Lower leg skin (tissue), 4 donors: Measurements from ENCODE around the gene RPL37. TPM values are rescaled to one million over a fixed set of nuclear protein-coding genes. Genes with fewer than 3 reads are reported as not detected.
"Not testable (repeated sequence)": the region's sequence is repeated elsewhere in the genome, so short reads cannot be mapped to it uniquely, and the experiment has no call there.

Experiments used
- DNase-seq, 2 donors: peaks; one replicate each; pipeline ENCODE4 v3.0.0-alpha.2; 2019; ENCODE audit warnings: low spot score in 2 of 2
- H3K4me3 ChIP-seq: fragments of 200-600 bp; sonication (generic); 2 replicates; pipeline ENCODE4 v1.5.1; 2017; ENCODE audit warnings: mild to moderate bottlenecking, low read depth; ENCODE audit not compliant: poor library complexity, severe bottlenecking
- CTCF ChIP-seq, 3 donors: fragments of 450-650 bp; IDR thresholded peaks; one replicate each; pipeline ENCODE4 v1.5.1; 2016; ENCODE audit warnings: antibody characterized with exemption in 3 of 3, mild to moderate bottlenecking in 3 of 3, moderate library complexity in 2 of 3
- POLR2A ChIP-seq, 2 donors: fragments of 450-650 bp; IDR thresholded peaks; one replicate each; pipeline ENCODE4 v1.6.1; 2016 to 2017; ENCODE audit warnings: antibody characterized with exemption in 2 of 2, mild to moderate bottlenecking in 1 of 2, moderate library complexity in 1 of 2
- WGBS, 2 donors: methylation state at CpG; one replicate each; pipeline ENCODE4 v1.1.5; 2018; 5-methylcytosine and 5-hydroxymethylcytosine counted together
- intact Hi-C: fragments of 100-400 bp; cut with DNase I; formaldehyde crosslinking; loops from one replicate; pipeline ENCODE4 v1.15.0; 2023; ENCODE audit warnings: low total_unique reads
- total RNA-seq, 4 donors: library from RNA; depleted of rRNA; stranded (reverse); fragments of >200 nt; gene quantifications; one replicate each; pipeline ENCODE4 v1.1.0, GENCODE V29; 2016

The RPL37 gene
- total RNA-seq, 4 donors from 2014 or later: 202 to 750 (median 389) TPM

DNA sequence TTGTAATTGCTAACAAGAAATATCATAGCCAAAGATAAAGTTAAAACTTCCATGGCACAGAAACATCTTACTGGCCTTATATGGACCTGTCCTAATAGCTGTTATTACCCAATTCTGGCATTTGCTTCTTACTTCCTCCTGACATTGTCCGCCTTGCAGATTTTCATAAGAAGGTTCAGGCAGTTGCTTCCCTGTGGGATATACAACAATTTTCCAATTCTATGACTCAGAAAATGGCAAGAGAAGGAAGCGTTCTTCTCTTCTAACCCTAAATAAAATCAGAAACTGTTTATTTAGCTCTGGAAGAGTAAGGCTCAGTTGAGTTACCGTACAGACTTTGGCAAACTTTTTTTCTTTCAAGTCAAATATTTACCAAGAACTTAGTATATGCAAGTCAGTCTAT, 38.5 kb downstream of the RPL37 start:
- DNase-seq: peak in 1 of 2 donors; percentile 16
- WGBS, 2 donors: 26 to 35% methylated on average over 3 of the region's 3 CpGs
- intact Hi-C loops: no loop called here
- TF ChIP-seq POLR2A (IDR thresholded peaks at IDR 0.05) (no peak), CTCF (IDR thresholded peaks at IDR 0.05) (no peak)
- no peak overlapping the region for H3K4me3 ChIP-seq

DNA sequence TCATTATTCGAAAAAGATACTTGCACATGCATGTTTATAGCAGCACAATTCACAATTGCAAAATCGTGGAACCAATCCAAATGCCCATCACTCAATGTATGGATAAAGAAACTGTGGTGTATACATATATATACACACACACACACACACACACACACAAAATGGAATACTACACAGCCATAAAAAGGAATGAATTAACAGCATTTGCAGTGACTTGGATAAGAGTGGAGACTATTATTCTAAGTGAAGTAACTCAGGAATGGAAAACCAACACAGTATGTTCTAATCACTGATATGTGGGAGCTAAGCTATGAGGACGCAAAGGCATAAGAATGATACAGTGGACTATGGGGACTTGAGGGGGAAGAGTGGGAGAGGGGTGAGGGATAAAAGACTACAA, 40.1 kb downstream of the RPL37 start:
- DNase-seq, H3K4me3 ChIP-seq, intact Hi-C loops: not testable (repeated sequence)
- 81 to 88% methylated on average over 3 of the region's 3 CpGs for WGBS, 2 donors

DNA sequence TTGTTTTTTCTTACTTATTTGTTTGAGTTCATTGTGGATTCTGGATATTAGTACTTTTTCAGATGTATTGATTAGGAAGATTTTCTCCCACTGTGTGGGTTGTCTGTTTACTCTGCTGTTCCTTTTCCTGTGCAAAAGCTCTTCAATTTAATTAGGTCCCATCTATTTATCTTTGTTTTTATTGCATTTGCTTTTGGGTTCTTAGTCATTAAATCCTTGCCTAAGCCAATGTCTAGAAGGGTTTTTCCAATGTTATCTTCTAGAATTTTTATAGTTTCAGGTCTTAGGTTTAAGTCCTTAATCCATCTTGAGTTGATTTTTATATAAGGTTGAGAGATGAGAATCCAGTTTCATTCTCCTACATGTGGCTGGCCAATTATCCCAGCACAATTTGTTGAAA, 40.7 kb downstream of the RPL37 start:
- intact Hi-C loops, DNase-seq, H3K4me3 ChIP-seq: not testable (repeated sequence)

DNA sequence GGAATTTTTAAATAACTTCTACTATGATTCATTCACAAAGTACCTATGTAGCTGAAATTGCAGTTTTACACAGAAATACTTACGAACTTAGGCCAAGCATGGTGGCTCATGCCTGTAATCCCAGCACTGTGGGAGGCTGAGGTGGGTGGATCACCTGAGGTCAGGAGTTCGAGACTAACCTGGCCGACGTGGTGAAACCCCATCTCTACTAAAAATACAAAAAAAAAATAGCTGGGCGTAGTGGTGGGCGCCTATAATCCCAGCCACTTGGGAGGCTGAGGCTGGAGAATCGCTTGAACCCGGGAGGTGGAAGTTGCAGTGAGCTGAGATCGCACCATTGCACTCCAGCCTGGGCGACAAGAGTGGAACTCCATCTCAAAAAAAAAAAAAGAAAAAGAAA, 42.3 kb downstream of the RPL37 start:
- H3K4me3 ChIP-seq, DNase-seq, intact Hi-C loops: not testable (repeated sequence)
- WGBS, 2 donors: 92 to 96% methylated on average over 10 of the region's 10 CpGs

- intact Hi-C loops: no loop called here
- WGBS, 2 donors: 54 to 63% methylated on average over 3 of the region's 3 CpGs
- TF ChIP-seq POLR2A (IDR thresholded peaks at IDR 0.05) (no peak), CTCF (IDR thresholded peaks at IDR 0.05) (no peak)
Measured at GRCh38 chr5:40791715-40792139, 43.3 kb downstream of the RPL37 start.

GRCh38 chr5:40790947-40791593, 44.0 kb downstream of the RPL37 start:
- TF ChIP-seq CTCF (IDR thresholded peaks at IDR 0.05): no peak
- H3K4me3 ChIP-seq: no peak overlapping the region
- 81 to 87% methylated on average over 3 of the region's 3 CpGs for whole genome bisulfite sequencing, 2 donors
- no peak for DNase-seq
- intact Hi-C loops: no loop called here

More at GRCh38 chr5:40791715-40792139, 43.3 kb downstream of the RPL37 start:
- no peak for DNase-seq
- no peak overlapping the region for H3K4me3 ChIP-seq

DNA sequence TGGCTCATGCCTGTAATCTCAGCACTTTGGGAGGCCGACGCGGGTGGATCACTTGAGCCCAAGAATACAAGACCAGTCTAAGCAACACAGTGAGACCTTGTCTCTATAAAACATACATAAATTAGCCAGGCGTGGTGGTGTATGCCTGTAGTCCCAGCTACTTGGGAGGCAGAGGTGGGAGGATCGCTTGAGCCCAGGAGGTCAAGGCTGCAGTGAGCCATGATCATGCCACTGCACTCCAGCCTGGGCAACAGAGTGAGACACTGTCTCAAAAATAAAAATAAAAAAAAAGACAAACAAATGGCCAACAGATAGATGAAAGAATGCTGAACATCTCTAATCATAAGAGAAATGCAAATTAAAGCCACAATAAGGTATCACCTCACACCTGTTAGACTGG, 46.1 kb downstream of the RPL37 start:
- intact Hi-C loops, DNase-seq, H3K4me3 ChIP-seq: not testable (repeated sequence)
- WGBS, 2 donors: 96 to 99% methylated on average over 5 of the region's 5 CpGs

- intact Hi-C loops: no loop called here
- no peak for DNase-seq
- TF ChIP-seq CTCF (IDR thresholded peaks at IDR 0.05): no peak
- no peak for TF ChIP-seq POLR2A (IDR thresholded peaks at IDR 0.05)
- no peak overlapping the region for H3K4me3 ChIP-seq
- 96 to 100% methylated on average over 1 of the region's 1 CpG for WGBS, 2 donors
Measured at GRCh38 chr5:40787986-40788385, 47.0 kb downstream of the RPL37 start.

DNA sequence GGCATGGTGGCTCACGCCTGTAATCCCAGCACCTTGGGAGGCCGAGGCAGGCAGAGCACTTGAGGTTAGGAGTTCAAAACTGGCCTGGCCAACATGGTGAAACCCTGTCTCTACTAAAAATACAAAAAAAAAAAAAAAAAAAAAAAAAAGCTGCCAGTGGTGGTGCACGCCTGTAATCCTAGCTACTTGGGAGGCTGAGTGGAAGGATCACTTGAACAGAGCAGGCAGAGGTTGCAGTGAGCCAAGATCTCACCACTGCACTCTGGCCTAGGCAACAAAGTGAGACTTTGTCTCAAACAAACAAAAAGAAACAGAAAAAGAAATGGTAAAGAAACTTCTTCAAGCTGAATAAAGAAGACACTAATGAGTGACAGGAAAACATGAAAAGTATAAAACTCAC, 48.4 kb downstream of the RPL37 start:
- DNase-seq, H3K4me3 ChIP-seq, intact Hi-C loops: not testable (repeated sequence)
- 95 to 98% methylated on average over 3 of the region's 3 CpGs for WGBS, 2 donors
